Measurements from ENCODE around the gene NEAT1.
"Not testable (repeated sequence)": the region's sequence is repeated elsewhere in the genome, so short reads cannot be mapped to it uniquely, and the experiment has no call there.

NEAT1 gene

GRCh38 chr11:65470433-65471049 lies 47.9 kb downstream of the NEAT1 start:
- Mint-ChIP-seq H3K27ac (peak overlapping the region; percentile 73), H3K4me3 (no peak overlapping the region), H3K36me3 (ENCODE audit: low read depth) (no peaks in the 10 kb centered on the region), H3K27me3 (ENCODE audit: low read depth) (no peaks in the 10 kb centered on the region), H3K4me1 (ENCODE audit: low read depth) (peaks cover 22% of the 10 kb centered on the region), H3K9me3 (no peaks in the 10 kb centered on the region)
- no peak for DNase-seq (ENCODE audit: low spot score)

- H3K27me3 Mint-ChIP-seq (ENCODE audit: low read depth), result no peaks in the 10 kb centered on the region
- H3K4me1 Mint-ChIP-seq (ENCODE audit: low read depth), result peaks cover 21% of the 10 kb centered on the region
- H3K27ac Mint-ChIP-seq, result peak overlapping the region; percentile 99
- H3K36me3 Mint-ChIP-seq (ENCODE audit: low read depth), result no peaks in the 10 kb centered on the region
- peak overlapping the region; percentile 81 for H3K4me3 Mint-ChIP-seq
- DNase-seq (ENCODE audit: low spot score), result no peak
- no peaks in the 10 kb centered on the region for H3K9me3 Mint-ChIP-seq
Measured at GRCh38 chr11:65471447-65471891, 48.9 kb downstream of the NEAT1 start.

GRCh38 chr11:65472588-65473277 lies 50.1 kb downstream of the NEAT1 start:
- peak overlapping the region; percentile 81 for H3K4me3 Mint-ChIP-seq
- DNase-seq (ENCODE audit: low spot score); H3K27me3 Mint-ChIP-seq (ENCODE audit: low read depth): not testable (repeated sequence)

GRCh38 chr11:65473278-65473860 lies 50.8 kb downstream of the NEAT1 start:
- no peak overlapping the region for H3K4me3 Mint-ChIP-seq
- H3K27me3 Mint-ChIP-seq (ENCODE audit: low read depth), result no peaks in the 10 kb centered on the region
- no peak overlapping the region for H3K27ac Mint-ChIP-seq
- no peak for DNase-seq (ENCODE audit: low spot score)
- no peaks in the 10 kb centered on the region for H3K36me3 Mint-ChIP-seq (ENCODE audit: low read depth)
- no peaks in the 10 kb centered on the region for H3K9me3 Mint-ChIP-seq
- H3K4me1 Mint-ChIP-seq (ENCODE audit: low read depth), result peaks cover 21% of the 10 kb centered on the region

More at GRCh38 chr11:65472588-65473277, 50.1 kb downstream of the NEAT1 start:
- H3K9me3 Mint-ChIP-seq; H3K36me3 Mint-ChIP-seq (ENCODE audit: low read depth): not testable (repeated sequence)
- peaks cover 23% of the 10 kb centered on the region for H3K4me1 Mint-ChIP-seq (ENCODE audit: low read depth)
- peak overlapping the region; percentile 99 for H3K27ac Mint-ChIP-seq

- Mint-ChIP-seq H3K36me3 (ENCODE audit: low read depth) (no peaks in the 10 kb centered on the region), H3K4me3 (no peak overlapping the region), H3K9me3 (no peaks in the 10 kb centered on the region), H3K4me1 (ENCODE audit: low read depth) (peaks cover 25% of the 10 kb centered on the region), H3K27me3 (ENCODE audit: low read depth) (no peaks in the 10 kb centered on the region), H3K27ac (no peak overlapping the region)
- DNase-seq (ENCODE audit: low spot score), result no peak
Measured at GRCh38 chr11:65474864-65475263, 52.3 kb downstream of the NEAT1 start.

GRCh38 chr11:65476632-65477148 lies 54.1 kb downstream of the NEAT1 start:
- DNase-seq (ENCODE audit: low spot score), result no peak

GRCh38 chr11:65477149-65477965 lies 54.8 kb downstream of the NEAT1 start:
- peak; percentile 95 for DNase-seq (ENCODE audit: low spot score)
- Mint-ChIP-seq H3K4me3 (peak overlapping the region; percentile 97), H3K27ac (peak overlapping the region; percentile 100), H3K36me3 (ENCODE audit: low read depth) (no peaks in the 10 kb centered on the region), H3K27me3 (ENCODE audit: low read depth) (peaks cover 2% of the 10 kb centered on the region), H3K9me3 (no peaks in the 10 kb centered on the region), H3K4me1 (ENCODE audit: low read depth) (peaks cover 18% of the 10 kb centered on the region)

More at GRCh38 chr11:65476632-65477148, 54.1 kb downstream of the NEAT1 start:
- Mint-ChIP-seq H3K36me3 (ENCODE audit: low read depth) (no peaks in the 10 kb centered on the region), H3K4me3 (peak overlapping the region; percentile 97), H3K4me1 (ENCODE audit: low read depth) (peaks cover 23% of the 10 kb centered on the region), H3K27ac (peak overlapping the region; percentile 100), H3K27me3 (ENCODE audit: low read depth) (no peaks in the 10 kb centered on the region), H3K9me3 (no peaks in the 10 kb centered on the region)

GRCh38 chr11:65478388-65479183 lies 56.0 kb downstream of the NEAT1 start:
- Mint-ChIP-seq H3K36me3 (ENCODE audit: low read depth) (no peaks in the 10 kb centered on the region), H3K9me3 (no peaks in the 10 kb centered on the region), H3K27me3 (ENCODE audit: low read depth) (peaks cover 4% of the 10 kb centered on the region), H3K4me1 (ENCODE audit: low read depth) (peaks cover 18% of the 10 kb centered on the region), H3K27ac (peak overlapping the region; percentile 65), H3K4me3 (peak overlapping the region; percentile 43)
- DNase-seq (ENCODE audit: low spot score), result no peak

- no peaks in the 10 kb centered on the region for H3K36me3 Mint-ChIP-seq (ENCODE audit: low read depth)
- peak overlapping the region; percentile 12 for H3K4me3 Mint-ChIP-seq
- no peak for DNase-seq (ENCODE audit: low spot score)
- H3K9me3 Mint-ChIP-seq, result no peaks in the 10 kb centered on the region
- peaks cover 18% of the 10 kb centered on the region for H3K4me1 Mint-ChIP-seq (ENCODE audit: low read depth)
- H3K27me3 Mint-ChIP-seq (ENCODE audit: low read depth), result peaks cover 4% of the 10 kb centered on the region
- peak overlapping the region; percentile 46 for H3K27ac Mint-ChIP-seq
Measured at GRCh38 chr11:65479184-65480145, 56.9 kb downstream of the NEAT1 start.

GRCh38 chr11:65482306-65482850 lies 59.8 kb downstream of the NEAT1 start:
- Mint-ChIP-seq H3K27me3 (ENCODE audit: low read depth) (peaks cover 4% of the 10 kb centered on the region), H3K36me3 (ENCODE audit: low read depth) (no peaks in the 10 kb centered on the region), H3K27ac (no peak overlapping the region), H3K4me3 (no peak overlapping the region), H3K9me3 (no peaks in the 10 kb centered on the region), H3K4me1 (ENCODE audit: low read depth) (peaks cover 16% of the 10 kb centered on the region)
- no peak for DNase-seq (ENCODE audit: low spot score)

- Mint-ChIP-seq H3K4me1 (ENCODE audit: low read depth) (peaks cover 18% of the 10 kb centered on the region), H3K27ac (no peak overlapping the region), H3K27me3 (ENCODE audit: low read depth) (peaks cover 4% of the 10 kb centered on the region), H3K9me3 (no peaks in the 10 kb centered on the region), H3K36me3 (ENCODE audit: low read depth) (no peaks in the 10 kb centered on the region), H3K4me3 (no peak overlapping the region)
- DNase-seq (ENCODE audit: low spot score), result no peak
Measured at GRCh38 chr11:65485920-65486219, 63.3 kb downstream of the NEAT1 start.

Data from T-helper 2 cell treated with Interferon-gamma antibody and Interleukin-4, amounts not matched to agents 5 μg/mL and 100 μg/mL, for 36 hours (primary cell).